ENCODE measurements around the gene BAZ2B.

Gene BAZ2B

GRCh38 chr2:159460227-159460626 is 156.1 kb downstream of the BAZ2B start:
- no peaks in the 10 kb centered on the region for H3K9me2 ChIP-seq (replicated peaks; ENCODE audit: insufficient read depth, low read length)
- no peak overlapping the region for H2AFZ ChIP-seq (ENCODE audit: low read depth, low read length, severe bottlenecking)
- no peak overlapping the region for H3K4me3 ChIP-seq (ENCODE audit: insufficient read depth, low read length, poor library complexity, severe bottlenecking)
- H3F3A ChIP-seq (ENCODE audit: insufficient read depth), result no peaks in the 10 kb centered on the region
- no peak overlapping the region for H3K27ac ChIP-seq (ENCODE audit: low read depth, low read length)
- TF ChIP-seq EZH2phosphoT487 (conservative IDR thresholded peaks at IDR 0.05; ENCODE audit: low read length) (no peak), CTCF (IDR thresholded peaks at IDR 0.05; ENCODE audit: insufficient read depth, low read length, poor library complexity, severe bottlenecking) (no peak)
- H4K20me1 ChIP-seq (ENCODE audit: low read depth, low read length), result no peaks in the 10 kb centered on the region
- no peaks in the 10 kb centered on the region for H3K36me3 ChIP-seq (ENCODE audit: low read length)
- H3K4me2 ChIP-seq (ENCODE audit: low read depth, low read length, poor library complexity, severe bottlenecking), result no peak overlapping the region
- no peaks in the 10 kb centered on the region for H3K9me3 ChIP-seq (ENCODE audit: insufficient read depth, low read length)
- no peaks in the 10 kb centered on the region for H3K79me2 ChIP-seq (ENCODE audit: insufficient read depth, low read length)
- no peak overlapping the region for H3K9ac ChIP-seq (ENCODE audit: low read length)
- no peaks in the 10 kb centered on the region for H3K27me3 ChIP-seq (ENCODE audit: low read length)

DNA sequence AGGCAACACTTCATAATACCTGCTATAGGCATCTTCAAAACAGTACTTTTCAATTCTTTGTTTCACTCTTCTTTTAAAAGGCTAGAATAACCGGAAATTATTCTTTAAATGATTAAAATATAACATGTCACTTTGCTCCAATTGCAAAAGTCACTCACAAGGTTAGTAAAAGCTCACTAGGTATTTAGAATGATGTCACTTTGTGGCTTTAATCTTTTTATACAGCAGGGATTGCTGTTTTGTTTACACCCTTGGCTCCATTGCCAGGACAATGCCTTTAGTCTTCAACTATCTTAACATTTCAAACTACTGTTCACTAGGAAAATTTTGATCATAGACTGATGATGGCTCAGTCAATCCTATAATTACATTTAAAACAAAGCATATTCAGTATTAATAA is 157.1 kb downstream of the BAZ2B start:
- Histone ChIP-seq H3K4me2 (ENCODE audit: low read depth, low read length, poor library complexity, severe bottlenecking) (no peak overlapping the region), H3K36me3 (ENCODE audit: low read length) (no peaks in the 10 kb centered on the region), H4K20me1 (ENCODE audit: low read depth, low read length) (no peaks in the 10 kb centered on the region)

DNA sequence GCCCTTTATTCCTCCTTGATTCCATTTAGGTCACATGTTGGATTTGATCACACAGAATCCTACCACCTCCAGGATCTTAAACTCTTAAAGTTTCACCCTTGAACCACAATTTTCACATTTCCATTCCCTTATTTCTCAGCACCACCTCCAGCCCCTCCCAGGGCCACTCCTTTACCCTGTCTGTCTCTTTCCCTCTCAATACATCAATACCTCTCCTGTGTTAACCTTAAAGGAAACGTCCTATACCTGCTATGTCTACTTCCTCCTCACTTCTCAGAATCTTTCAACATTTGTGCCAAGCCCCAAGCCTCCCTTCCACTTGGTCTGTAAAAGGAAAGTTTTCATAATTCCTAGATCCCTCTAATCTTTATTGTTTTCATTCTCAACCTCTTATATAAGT is 158.8 kb downstream of the BAZ2B start:
- H3K4me3 ChIP-seq (ENCODE audit: insufficient read depth, low read length, poor library complexity, severe bottlenecking), result no peak overlapping the region
- H3K27ac ChIP-seq (ENCODE audit: low read depth, low read length), result no peak overlapping the region
- no peaks in the 10 kb centered on the region for H3K36me3 ChIP-seq (ENCODE audit: low read length)
- H3K9me2 ChIP-seq (replicated peaks; ENCODE audit: insufficient read depth, low read length), result no peaks in the 10 kb centered on the region
- H3K27me3 ChIP-seq (ENCODE audit: low read length), result no peaks in the 10 kb centered on the region
- H3F3A ChIP-seq (ENCODE audit: insufficient read depth), result no peaks in the 10 kb centered on the region
- no peaks in the 10 kb centered on the region for H3K9me3 ChIP-seq (ENCODE audit: insufficient read depth, low read length)
- no peak overlapping the region for H2AFZ ChIP-seq (ENCODE audit: low read depth, low read length, severe bottlenecking)
- no peak overlapping the region for H3K4me2 ChIP-seq (ENCODE audit: low read depth, low read length, poor library complexity, severe bottlenecking)
- H3K9ac ChIP-seq (ENCODE audit: low read length), result no peak overlapping the region
- no peaks in the 10 kb centered on the region for H3K79me2 ChIP-seq (ENCODE audit: insufficient read depth, low read length)
- TF ChIP-seq EZH2phosphoT487 (conservative IDR thresholded peaks at IDR 0.05; ENCODE audit: low read length), result no peak
- no peak for TF ChIP-seq CTCF (IDR thresholded peaks at IDR 0.05; ENCODE audit: insufficient read depth, low read length, poor library complexity, severe bottlenecking)
- H4K20me1 ChIP-seq (ENCODE audit: low read depth, low read length), result no peaks in the 10 kb centered on the region

More for the DNA sequence above, 157.1 kb downstream of the BAZ2B start:
- TF ChIP-seq EZH2phosphoT487 (conservative IDR thresholded peaks at IDR 0.05; ENCODE audit: low read length), result no peak
- TF ChIP-seq CTCF (IDR thresholded peaks at IDR 0.05; ENCODE audit: insufficient read depth, low read length, poor library complexity, severe bottlenecking), result no peak
- Histone ChIP-seq H3K27me3 (ENCODE audit: low read length) (no peaks in the 10 kb centered on the region), H3K27ac (ENCODE audit: low read depth, low read length) (no peak overlapping the region), H2AFZ (ENCODE audit: low read depth, low read length, severe bottlenecking) (no peak overlapping the region), H3K79me2 (ENCODE audit: insufficient read depth, low read length) (no peaks in the 10 kb centered on the region), H3K4me3 (ENCODE audit: insufficient read depth, low read length, poor library complexity, severe bottlenecking) (no peak overlapping the region), H3F3A (ENCODE audit: insufficient read depth) (no peaks in the 10 kb centered on the region), H3K9ac (ENCODE audit: low read length) (no peak overlapping the region), H3K9me3 (ENCODE audit: insufficient read depth, low read length) (no peaks in the 10 kb centered on the region), H3K9me2 (replicated peaks; ENCODE audit: insufficient read depth, low read length) (no peaks in the 10 kb centered on the region)

All from SU-DHL-6 (cell line).